Epithelial cell of proximal tubule (primary cell): ENCODE data around the gene SORL1. TPM values are rescaled to one million over a fixed set of nuclear protein-coding genes. Genes with fewer than 3 reads are reported as not detected.

ENCODE experiments used
- DNase-seq: peaks from one replicate; pipeline ENCODE4 v3.0.0-alpha.2; 2011; ENCODE audit warnings: low read depth
- H3K4me3 ChIP-seq: 2 replicates; pipeline ENCODE4 v1.5.1; 2011; ENCODE audit warnings: low read depth, mild to moderate bottlenecking, low read length
- CTCF ChIP-seq: conservative IDR thresholded peaks from 2 replicates; pipeline ENCODE4 v1.5.1; 2012; ENCODE audit warnings: low read depth, mild to moderate bottlenecking, low read length
- total RNA-seq: library from RNA; depleted of rRNA; stranded (reverse); fragments of >200 nt; gene quantifications from 2 replicates; pipeline ENCODE4 v1.2.3, GENCODE V29; 2015

Gene SORL1
- total RNA-seq, 1 donor from 2014 or later: 7.8 TPM

GRCh38 chr11:121625777-121626506 lies 173.8 kb downstream of the SORL1 start:
- no peak for TF ChIP-seq CTCF
- no peak overlapping the region for H3K4me3 ChIP-seq
- no peak for DNase-seq

DNA sequence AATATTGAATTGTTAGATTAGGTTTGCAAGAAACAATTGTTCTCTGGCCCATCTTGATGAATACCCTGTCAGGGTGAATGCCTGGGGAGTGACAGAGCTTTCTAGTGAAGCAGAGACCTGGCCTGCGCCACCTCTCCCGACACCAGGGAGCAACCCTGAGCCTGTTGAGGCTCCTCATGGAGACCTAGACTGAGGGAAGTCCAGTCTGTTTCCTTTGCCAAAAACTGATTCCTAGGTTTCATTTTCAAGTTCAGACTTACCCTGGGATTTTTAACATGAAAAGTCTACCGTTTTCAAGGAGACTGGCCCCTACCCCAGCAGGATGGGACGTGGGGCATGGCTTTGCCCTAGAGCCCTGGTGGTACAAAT lies 174.4 kb downstream of the SORL1 start:
- TF ChIP-seq CTCF: no peak
- DNase-seq: no peak

DNA sequence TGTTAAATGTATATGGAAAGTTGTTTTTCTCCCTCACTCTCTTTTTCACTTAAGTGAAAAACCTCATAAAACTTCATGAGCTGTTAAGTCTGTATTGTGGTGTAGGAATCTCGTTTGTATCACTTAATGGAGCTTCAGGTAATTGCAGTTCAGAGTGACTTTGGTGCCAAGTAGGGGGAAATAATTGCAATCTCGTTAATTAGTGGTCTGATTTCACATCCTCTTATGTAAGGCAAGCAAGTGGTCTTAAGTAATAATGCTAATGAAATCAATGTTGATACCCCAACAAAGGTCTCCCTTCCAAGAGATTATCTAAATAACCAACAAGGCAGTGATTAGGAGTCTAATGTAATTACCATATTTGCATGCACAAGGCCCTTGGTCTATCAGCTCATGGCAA lies 174.9 kb downstream of the SORL1 start:
- no peak for DNase-seq
- no peak overlapping the region for H3K4me3 ChIP-seq
- no peak for TF ChIP-seq CTCF

More for the DNA sequence above, 174.4 kb downstream of the SORL1 start:
- H3K4me3 ChIP-seq: no peak overlapping the region

DNA sequence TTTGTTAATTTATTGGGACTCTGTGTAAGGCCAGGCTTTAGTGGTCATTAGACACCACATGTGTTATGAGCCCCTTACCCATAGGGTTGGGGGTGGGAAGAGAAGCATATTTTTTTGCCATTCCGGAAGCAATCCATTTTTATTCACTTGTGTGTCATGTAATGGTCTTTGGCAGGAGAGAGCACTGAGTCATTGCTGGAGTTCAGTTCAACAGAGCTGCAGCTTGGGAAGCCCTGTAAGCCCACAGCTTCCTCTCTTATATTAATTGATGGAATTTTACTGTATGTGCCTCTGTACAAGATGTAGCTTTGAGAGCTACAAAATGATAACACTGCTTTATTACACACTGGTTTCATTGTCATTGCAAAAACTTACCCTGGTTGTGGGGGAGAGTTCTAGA lies 177.9 kb downstream of the SORL1 start:
- TF ChIP-seq CTCF: no peak
- no peak overlapping the region for H3K4me3 ChIP-seq
- no peak for DNase-seq

DNA sequence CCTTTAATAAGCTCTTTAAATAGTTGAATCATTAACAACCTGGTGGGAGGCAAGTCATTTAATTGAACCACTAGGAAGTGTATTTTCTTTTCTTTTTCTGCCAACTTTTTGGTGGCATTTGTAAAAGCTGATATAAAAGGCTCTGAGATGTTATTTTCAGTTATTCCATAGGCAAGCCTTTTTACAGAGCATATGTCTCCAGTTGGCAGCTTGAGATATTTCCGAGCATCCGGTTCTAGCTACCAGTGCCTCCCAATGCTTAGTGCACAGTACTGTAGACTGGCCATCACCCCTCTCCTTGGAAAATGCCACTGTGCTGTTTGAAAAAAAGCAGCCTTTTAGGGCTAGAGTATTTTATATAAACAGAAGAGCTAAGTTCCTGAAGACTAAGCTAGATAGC lies 179.3 kb downstream of the SORL1 start:
- no peak for TF ChIP-seq CTCF
- DNase-seq: no peak
- H3K4me3 ChIP-seq: no peak overlapping the region

DNA sequence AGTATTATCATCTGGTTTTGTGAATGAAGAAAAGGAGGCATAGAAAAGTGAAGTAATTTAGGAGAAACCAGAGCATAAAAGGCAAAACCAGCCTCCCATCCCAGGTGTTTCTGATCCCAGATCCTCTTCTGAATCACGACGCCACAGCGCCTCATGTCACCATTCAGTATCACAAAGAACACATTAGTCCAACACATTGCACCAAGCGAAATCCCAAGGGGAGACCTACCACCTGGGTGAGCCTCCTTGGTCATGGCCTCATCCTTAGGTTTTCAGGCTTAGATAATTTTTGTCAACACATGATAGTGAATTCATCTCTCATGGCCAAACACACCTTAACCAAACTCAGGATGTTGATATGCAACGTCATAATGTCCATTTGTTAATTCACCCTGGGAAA lies 182.2 kb downstream of the SORL1 start:
- no peak for TF ChIP-seq CTCF
- no peak overlapping the region for H3K4me3 ChIP-seq
- DNase-seq: no peak

GRCh38 chr11:121634889-121635288 lies 182.8 kb downstream of the SORL1 start:
- no peak for DNase-seq
- no peak overlapping the region for H3K4me3 ChIP-seq
- no peak for TF ChIP-seq CTCF
